HCT116 (cell line): ENCODE results near the gene GGTLC2. TPM values are rescaled to one million over a fixed set of nuclear protein-coding genes. Genes with fewer than 3 reads are reported as not detected.
"Not testable (repeated sequence)": the region's sequence is repeated elsewhere in the genome, so short reads cannot be mapped to it uniquely, and the experiment has no call there.

ENCODE experiments used
- ATAC-seq: fragments of 200-7000 bp; cut with Tn5 transposase; 2 replicates; pipeline ENCODE4 v1.9.1; 2020; ENCODE audit warnings: mild to moderate bottlenecking, moderate library complexity
- BruUV-seq: library from RNA; stranded (reverse); fragments of 400-500 nt; replicated peaks from 2 replicates; lab custom pipeline; 2021; lab: Mats Ljungman, UMichigan
- CTCF ChIA-PET: fragments of 300-600 bp; sonication (Branson Sonifier 250); formaldehyde crosslinking; loops from one replicate; lab custom pipeline; 2021; ENCODE audit warnings: antibody characterized with exemption; lab: Charles Lee
- POLR2A ChIA-PET: fragments of 300-600, 350-600 bp; sonication (Branson Sonifier 250); formaldehyde crosslinking; loops from one replicate; lab custom pipeline; 2021; ENCODE audit warnings: antibody characterized with exemption; lab: Charles Lee
- RAD21 ChIA-PET, 2 experiments: fragments of 300-600 bp; sonication (Branson Sonifier 250); formaldehyde crosslinking; loops; one replicate each; lab custom pipeline; 2023; ENCODE audit warnings: low total read pairs in 2 of 2; ENCODE audit not compliant: uncharacterized antibody in 2 of 2, unreplicated experiment in 2 of 2, low non-redundant PET in 1 of 2; lab: Charles Lee
- DNase-seq: peaks from one replicate; pipeline ENCODE4 v3.0.0-alpha.2; 2010; ENCODE audit warnings: low read depth, low spot score
- H2AFZ ChIP-seq: fragments of 200-600 bp; shearing (Covaris generic), sonication (generic); 2 replicates; pipeline ENCODE4 v1.6.1; 2017; ENCODE audit warnings: low read depth, mixed run types, mixed read lengths, antibody characterized with exemption, low read length; ENCODE audit not compliant: poor library complexity, severe bottlenecking
- H3K27ac ChIP-seq: 2 replicates; pipeline ENCODE4 v1.5.1; 2012; ENCODE audit warnings: low read depth, low read length
- H3K27me3 ChIP-seq: fragments of 200-600 bp; sonication (generic); 2 replicates; pipeline ENCODE4 v1.6.1; 2016; ENCODE audit warnings: mixed run types, low read length, mixed read lengths; ENCODE audit not compliant: insufficient read depth
- H3K36me3 ChIP-seq, 2 experiments: fragments of 200-500 bp in 1 of 2; fragments of 200-600 bp in 1 of 2; sonication (Bioruptor generic) in 1 of 2; sonication (generic) in 1 of 2; 2 replicates each; pipeline versions ENCODE4 v1.5.1 to v1.6.1; 2014 to 2016; ENCODE audit warnings: low read length in 2 of 2, inconsistent platforms in 1 of 2, mixed read lengths in 1 of 2, mixed run types in 1 of 2; ENCODE audit not compliant: insufficient read depth in 2 of 2, control insufficient read depth in 1 of 2
- H3K4me1 ChIP-seq, 2 experiments: fragments of 200-600 bp in 1 of 2; sonication (generic) in 1 of 2; 2 replicates each; pipeline versions ENCODE4 v1.5.1 to v1.6.1; 2012 to 2017; ENCODE audit warnings: low read length in 2 of 2, inconsistent platforms in 1 of 2, mild to moderate bottlenecking in 1 of 2, mixed read lengths in 1 of 2, mixed run types in 1 of 2, moderate library complexity in 1 of 2; ENCODE audit not compliant: insufficient read depth in 2 of 2, control insufficient read depth in 1 of 2
- H3K4me2 ChIP-seq: fragments of 200-600 bp; sonication (generic); 2 replicates; pipeline ENCODE4 v1.6.1; 2017; ENCODE audit warnings: mixed run types, low read length, mixed read lengths
- H3K4me3 ChIP-seq, 2 experiments: fragments of 200-600 bp in 1 of 2; sonication (generic) in 1 of 2; replicated peaks in 1 of 2; 2 replicates each; pipeline ENCODE4 v1.5.1; 2011 to 2016; ENCODE audit warnings: low read length in 2 of 2, control low read depth in 1 of 2, low read depth in 1 of 2, mild to moderate bottlenecking in 1 of 2, mixed read lengths in 1 of 2, mixed run types in 1 of 2
- H3K79me2 ChIP-seq: fragments of 200-600 bp; sonication (generic); 2 replicates; pipeline ENCODE4 v1.6.1; 2017; ENCODE audit warnings: mild to moderate bottlenecking, mixed run types, low read length, moderate library complexity, mixed read lengths; ENCODE audit not compliant: insufficient read depth
- H3K9ac ChIP-seq: fragments of 200-600 bp; sonication (generic); 2 replicates; pipeline ENCODE4 v1.6.1; 2016; ENCODE audit warnings: low read length, mixed read lengths
- H3K9me2 ChIP-seq: fragments of 200-600 bp; sonication (generic), shearing (Covaris generic); 2 replicates; pipeline ENCODE4 v1.6.1; 2017; ENCODE audit warnings: mixed run types, mild to moderate bottlenecking, moderate library complexity; ENCODE audit not compliant: insufficient read depth
- H3K9me3 ChIP-seq, 2 experiments: fragments of 200-500 bp in 1 of 2; fragments of 200-600 bp in 1 of 2; sonication (Bioruptor generic) in 1 of 2; sonication (generic) in 1 of 2; 2 replicates each; pipeline ENCODE4 v1.6.1; 2014 to 2017; ENCODE audit warnings: low read length in 2 of 2, mixed read lengths in 2 of 2, inconsistent platforms in 1 of 2, low read depth in 1 of 2, mild to moderate bottlenecking in 1 of 2, mixed run types in 1 of 2, moderate library complexity in 1 of 2; ENCODE audit not compliant: control insufficient read depth in 1 of 2, insufficient read depth in 1 of 2
- H4K20me1 ChIP-seq: fragments of 200-600 bp; sonication (generic), shearing (Covaris generic); 2 replicates; pipeline ENCODE4 v1.6.1; 2017; ENCODE audit warnings: mixed run types, mild to moderate bottlenecking, moderate library complexity; ENCODE audit not compliant: insufficient read depth
- RAD21 ChIP-seq: IDR thresholded peaks from 2 replicates; pipeline ENCODE4 v1.6.1; 2012; ENCODE audit warnings: low read depth, mild to moderate bottlenecking
- intact Hi-C: fragments of 100-400 bp; cut with micrococcal nuclease; formaldehyde crosslinking; loops from 2 replicates; pipeline ENCODE4 v1.10.0; 2022
- total RNA-seq: library from RNA; stranded (reverse); gene quantifications from one replicate; pipeline ENCODE4 v1.2.1, GENCODE V29; 2021; ENCODE audit not compliant: unreplicated experiment

The GGTLC2 gene
- total RNA-seq, 1 experiment from 2014 or later, result not detected

DNA sequence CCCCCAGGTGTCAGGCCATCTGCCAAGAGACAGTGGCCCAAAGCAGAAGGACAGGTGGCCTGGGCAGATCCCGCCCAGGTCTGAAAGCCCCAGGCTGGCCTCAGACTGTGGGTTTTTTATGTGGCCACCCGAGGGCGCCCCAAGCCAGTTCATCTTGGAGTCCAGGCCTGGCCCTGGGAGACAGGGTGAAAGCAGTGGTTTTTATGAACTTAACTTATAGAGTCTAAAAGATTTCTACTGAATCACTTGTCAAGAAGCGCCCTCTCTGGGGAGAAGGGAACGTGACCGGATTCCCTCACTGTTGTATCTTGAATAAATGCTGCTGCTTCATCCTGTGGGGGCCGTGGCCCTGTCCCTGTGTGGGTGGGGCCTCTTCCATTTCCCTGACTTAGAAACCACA is 8.2 kb upstream of the GGTLC2 start:
- H3K27ac ChIP-seq, intact Hi-C loops, H3K79me2 ChIP-seq, H3K9ac ChIP-seq, DNase-seq, H3K4me3 ChIP-seq, POLR2A ChIA-PET, H3K27me3 ChIP-seq, CTCF ChIA-PET, H3K9me3 ChIP-seq, H3K9me2 ChIP-seq, H3K4me2 ChIP-seq, H2AFZ ChIP-seq, H4K20me1 ChIP-seq, H3K4me1 ChIP-seq, ATAC-seq, BruUV-seq, H3K36me3 ChIP-seq, RAD21 ChIA-PET: not testable (repeated sequence)
- TF ChIP-seq RAD21, result peak; percentile 4; the same call in 1 of the 2 replicates

DNA sequence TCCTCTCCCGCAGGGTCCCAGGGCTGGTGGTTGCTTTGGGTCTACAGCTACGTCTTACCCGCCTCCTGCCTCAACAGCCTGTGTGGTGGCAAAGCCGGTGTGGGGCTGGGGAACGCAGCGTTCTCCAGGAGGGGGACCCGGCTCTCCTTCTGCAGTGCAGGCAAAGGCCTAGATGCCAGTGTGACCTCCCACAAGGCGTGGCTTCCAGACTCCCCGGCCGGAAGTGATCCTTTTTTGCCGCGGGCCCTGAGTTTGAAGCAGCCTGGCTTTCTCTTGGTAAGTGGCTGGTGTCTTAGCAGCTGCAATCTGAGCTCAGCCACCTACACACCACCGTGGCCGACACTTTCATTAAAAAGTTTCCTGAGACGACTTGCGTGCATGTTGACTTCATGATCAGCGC is 6.1 kb upstream of the GGTLC2 start:
- RAD21 ChIA-PET, DNase-seq, H3K79me2 ChIP-seq, H3K36me3 ChIP-seq, H3K9ac ChIP-seq, CTCF ChIA-PET, H3K9me3 ChIP-seq, BruUV-seq, H3K4me3 ChIP-seq, H2AFZ ChIP-seq, H3K4me1 ChIP-seq, POLR2A ChIA-PET, H4K20me1 ChIP-seq, H3K4me2 ChIP-seq, H3K27ac ChIP-seq, H3K27me3 ChIP-seq, H3K9me2 ChIP-seq, ATAC-seq, intact Hi-C loops: not testable (repeated sequence)

- DNase-seq, H3K36me3 ChIP-seq, POLR2A ChIA-PET, ATAC-seq, H3K27ac ChIP-seq, H2AFZ ChIP-seq, H3K9me3 ChIP-seq, H3K79me2 ChIP-seq, CTCF ChIA-PET, H4K20me1 ChIP-seq, H3K9me2 ChIP-seq, H3K4me2 ChIP-seq, intact Hi-C loops, H3K4me1 ChIP-seq, H3K9ac ChIP-seq, BruUV-seq, RAD21 ChIA-PET, H3K27me3 ChIP-seq, H3K4me3 ChIP-seq: not testable (repeated sequence)
Observed at GRCh38 chr22:22642255-22642654, 2.2 kb upstream of the GGTLC2 start.

DNA sequence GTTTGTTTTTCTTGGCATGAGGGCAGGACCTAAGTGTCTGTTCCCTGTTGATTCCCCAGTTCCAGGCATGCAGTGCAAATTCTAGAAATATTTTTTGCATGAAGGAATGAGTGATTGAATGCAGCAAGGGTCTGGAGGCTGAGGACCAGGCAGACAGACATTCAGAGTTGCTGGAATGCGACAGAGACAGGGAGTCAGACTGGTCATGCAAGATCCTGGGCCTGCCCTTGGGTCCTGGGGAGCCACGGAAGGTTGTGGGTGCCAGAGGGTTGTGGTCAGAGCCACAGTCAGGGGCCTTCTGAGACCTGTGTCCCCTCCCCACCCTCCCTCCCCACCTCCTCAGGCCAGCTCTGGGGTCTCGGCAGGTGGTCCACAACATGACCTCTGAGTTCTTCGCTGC is 1.6 kb downstream of the GGTLC2 start:
- RAD21 ChIA-PET, H3K36me3 ChIP-seq, H3K4me3 ChIP-seq, H3K9me3 ChIP-seq, H3K4me2 ChIP-seq, H4K20me1 ChIP-seq, ATAC-seq, H3K27me3 ChIP-seq, H3K4me1 ChIP-seq, intact Hi-C loops, H2AFZ ChIP-seq, CTCF ChIA-PET, BruUV-seq, H3K9ac ChIP-seq, H3K79me2 ChIP-seq, DNase-seq, H3K27ac ChIP-seq, H3K9me2 ChIP-seq, POLR2A ChIA-PET: not testable (repeated sequence)
